Endodermal cell (in vitro differentiated cells): Measurements from ENCODE around the gene GSTO2. TPM values are rescaled to one million over a fixed set of nuclear protein-coding genes. Genes with fewer than 3 reads are reported as not detected.
A peak's percentile ranks its signal among the peaks of the same experiment; 100 is the strongest.

Experiments used
- DNase-seq: peaks from one replicate; pipeline ENCODE4 v3.0.0-alpha.2; 2017
- H3K27ac ChIP-seq: 2 replicates; pipeline ENCODE4 v1.5.1; 2013; ENCODE audit warnings: mild to moderate bottlenecking, low read depth, low read length, moderate library complexity
- H3K27me3 ChIP-seq: 2 replicates; pipeline ENCODE4 v1.6.1; 2013; ENCODE audit warnings: mild to moderate bottlenecking, low read length, moderate library complexity; ENCODE audit not compliant: insufficient read depth, control insufficient read depth, poor library complexity, severe bottlenecking
- H3K36me3 ChIP-seq: 2 replicates; pipeline ENCODE4 v1.7.0; 2013; ENCODE audit warnings: mild to moderate bottlenecking, low read length, moderate library complexity; ENCODE audit not compliant: control insufficient read depth, insufficient read depth
- H3K4me1 ChIP-seq: one replicate; pipeline ENCODE4 v1.7.0; 2013; ENCODE audit warnings: low read length; ENCODE audit not compliant: control insufficient read depth, insufficient read depth
- H3K4me3 ChIP-seq: 2 replicates; pipeline ENCODE4 v1.5.1; 2013; ENCODE audit warnings: mild to moderate bottlenecking, low read length, moderate library complexity
- H3K9ac ChIP-seq: 2 replicates; pipeline ENCODE4 v1.6.1; 2013; ENCODE audit warnings: mild to moderate bottlenecking, low read length, moderate library complexity; ENCODE audit not compliant: poor library complexity, severe bottlenecking; ENCODE audit errors: extremely low read depth
- H3K9me3 ChIP-seq: 2 replicates; pipeline ENCODE4 v1.6.1; 2013; ENCODE audit warnings: mild to moderate bottlenecking, low read length, moderate library complexity; ENCODE audit not compliant: control insufficient read depth
- H3K27ac Mint-ChIP-seq: 2 replicates; pipeline ENCODE4 v1.8.0; 2020; ENCODE audit warnings: mixed read lengths
- H3K27me3 Mint-ChIP-seq: 2 replicates; pipeline ENCODE4 v1.8.0; 2021; ENCODE audit warnings: mild to moderate bottlenecking, mixed read lengths; ENCODE audit not compliant: insufficient read depth
- H3K36me3 Mint-ChIP-seq: 2 replicates; pipeline ENCODE4 v1.8.0; 2020; ENCODE audit warnings: low read depth, mixed read lengths
- H3K4me1 Mint-ChIP-seq: 2 replicates; pipeline ENCODE4 v1.8.0; 2020; ENCODE audit warnings: mixed read lengths
- H3K4me3 Mint-ChIP-seq: 2 replicates; pipeline ENCODE4 v1.8.0; 2020; ENCODE audit warnings: mild to moderate bottlenecking, moderate library complexity, mixed read lengths
- H3K9me3 Mint-ChIP-seq: 2 replicates; pipeline ENCODE4 v1.8.0; 2020; ENCODE audit warnings: mild to moderate bottlenecking, mixed read lengths
- CTCF ChIP-seq: fragments of 200-600 bp; sonication (generic); conservative IDR thresholded peaks from 2 replicates; pipeline ENCODE4 v1.5.0; 2021; ENCODE audit warnings: antibody characterized with exemption, mild to moderate bottlenecking
- WGBS, 2 experiments: methylation state at CpG; one replicate each; pipeline versions ENCODE4 v1.1.5 to v1.1.7; 2013; ENCODE audit warnings: missing lambda C conversion rate in 2 of 2, mixed read lengths in 1 of 2; ENCODE audit not compliant: insufficient coverage in 1 of 2, insufficient read length in 1 of 2; 5-methylcytosine and 5-hydroxymethylcytosine counted together
- total RNA-seq, 2 donors: library from RNA; stranded (reverse); fragmentation: NEBNext Ultra II Directional in 1 of 2; extraction: Animal tissue kit (Norgen Biotek cat#: 25700) in 1 of 2; gene quantifications; 2 replicates in 1 of 2; 3 replicates in 1 of 2; pipeline ENCODE4 v1.2.1, GENCODE V29; 2021

Gene GSTO2
- total RNA-seq, 2 donors from 2014 or later: 17.8 to 18.8 TPM

- Mint-ChIP-seq H3K36me3 (peaks cover 16% of the 10 kb centered on the region), H3K4me1 (peaks cover 38% of the 10 kb centered on the region), H3K27ac (no peak overlapping the region), H3K9me3 (no peaks in the 10 kb centered on the region), H3K4me3 (no peak overlapping the region), H3K27me3 (peaks cover 36% of the 10 kb centered on the region)
- H3K27me3 ChIP-seq: peaks cover 35% of the 10 kb centered on the region
- H3K27ac ChIP-seq: no peak overlapping the region
- no peaks in the 10 kb centered on the region for H3K4me1 ChIP-seq
- no peak overlapping the region for H3K4me3 ChIP-seq
- no peak for DNase-seq
- no peak for TF ChIP-seq CTCF
- no peaks in the 10 kb centered on the region for H3K36me3 ChIP-seq
- no CpG with 5 or more reads among the region's 2 CpGs for WGBS, 2 experiments
- no peak overlapping the region for H3K9ac ChIP-seq
- no peaks in the 10 kb centered on the region for H3K9me3 ChIP-seq
Measured at GRCh38 chr10:104277785-104278184, 8.8 kb downstream of the GSTO2 start.

- Histone ChIP-seq H3K36me3 (no peaks in the 10 kb centered on the region), H3K9me3 (no peaks in the 10 kb centered on the region), H3K27me3 (peaks cover 46% of the 10 kb centered on the region), H3K9ac (no peak overlapping the region), H3K27ac (no peak overlapping the region), H3K4me3 (no peak overlapping the region), H3K4me1 (no peaks in the 10 kb centered on the region)
- DNase-seq: no peak
- peaks cover 29% of the 10 kb centered on the region for H3K4me1 Mint-ChIP-seq
- H3K27me3 Mint-ChIP-seq: peaks cover 45% of the 10 kb centered on the region
- 80 to 99% methylated on average over 1 to 3 of the region's 3 CpGs for WGBS, 2 experiments
- peaks cover 16% of the 10 kb centered on the region for H3K36me3 Mint-ChIP-seq
- H3K9me3 Mint-ChIP-seq: no peaks in the 10 kb centered on the region
- TF ChIP-seq CTCF: no peak
- H3K4me3 Mint-ChIP-seq: no peak overlapping the region
- no peak overlapping the region for H3K27ac Mint-ChIP-seq
Measured at GRCh38 chr10:104279550-104280259, 10.7 kb downstream of the GSTO2 start.

GRCh38 chr10:104281694-104282093 lies 12.7 kb downstream of the GSTO2 start:
- Mint-ChIP-seq H3K4me1 (peaks cover 19% of the 10 kb centered on the region), H3K4me3 (no peak overlapping the region)

More at GRCh38 chr10:104281694-104282093, 12.7 kb downstream of the GSTO2 start:
- 47 to 79% methylated on average over 3 of the region's 3 CpGs for WGBS, 2 experiments
- Histone ChIP-seq H3K36me3 (no peaks in the 10 kb centered on the region), H3K4me1 (no peaks in the 10 kb centered on the region), H3K27me3 (peaks cover 38% of the 10 kb centered on the region), H3K9ac (no peak overlapping the region), H3K4me3 (no peak overlapping the region), H3K9me3 (no peaks in the 10 kb centered on the region), H3K27ac (no peak overlapping the region)
- DNase-seq: peak; percentile 53
- H3K27ac Mint-ChIP-seq: no peak overlapping the region
- TF ChIP-seq CTCF: no peak
- peaks cover 36% of the 10 kb centered on the region for H3K27me3 Mint-ChIP-seq
- H3K9me3 Mint-ChIP-seq: no peaks in the 10 kb centered on the region
- peaks cover 16% of the 10 kb centered on the region for H3K36me3 Mint-ChIP-seq
